Stomach smooth muscle (tissue), 2 donors: ENCODE results near the gene NOL4L.

Experiments
- H3K27ac ChIP-seq: one replicate; pipeline ENCODE4 v1.7.0; 2013; ENCODE audit warnings: mild to moderate bottlenecking, low read length, inconsistent platforms
- H3K27me3 ChIP-seq, 2 donors: one replicate each; pipeline ENCODE4 v1.7.0; 2013; ENCODE audit warnings: low read length in 2 of 2; ENCODE audit not compliant: insufficient read depth in 2 of 2, control insufficient read depth in 1 of 2
- H3K36me3 ChIP-seq, 2 donors: one replicate each; pipeline ENCODE4 v1.7.0; 2013; ENCODE audit warnings: low read length in 2 of 2; ENCODE audit not compliant: control insufficient read depth in 2 of 2, insufficient read depth in 2 of 2
- H3K4me1 ChIP-seq: one replicate; pipeline ENCODE4 v1.7.0; 2013; ENCODE audit warnings: low read length; ENCODE audit not compliant: control insufficient read depth, insufficient read depth
- H3K4me3 ChIP-seq, 2 donors: one replicate each; pipeline ENCODE4 v1.7.0; 2013; ENCODE audit warnings: low read length in 2 of 2
- H3K9ac ChIP-seq, 2 donors: one replicate each; pipeline ENCODE4 v1.7.0; 2013; ENCODE audit warnings: low read length in 2 of 2, mild to moderate bottlenecking in 1 of 2
- H3K9me3 ChIP-seq, 2 donors: one replicate each; pipeline ENCODE4 v1.7.0; 2013; ENCODE audit warnings: low read length in 2 of 2; ENCODE audit not compliant: control insufficient read depth in 2 of 2
- donor health status: healthy.
- donor health status: Pancreatic carcinoma.

Gene NOL4L

GRCh38 chr20:32484958-32485769 lies 100.0 kb downstream of the NOL4L start:
- no peaks in the 10 kb centered on the region for H3K36me3 ChIP-seq
- H3K27ac ChIP-seq, result peak overlapping the region; percentile 31
- no peaks in the 10 kb centered on the region for H3K27me3 ChIP-seq
- peaks cover 36% of the 10 kb centered on the region for H3K4me1 ChIP-seq
- no peaks in the 10 kb centered on the region for H3K9me3 ChIP-seq
- peak overlapping the region; percentile 71 to 75 for H3K4me3 ChIP-seq
- H3K9ac ChIP-seq, result peak overlapping the region in 1 of 2 donors; percentile 44

- H3K36me3 ChIP-seq, result no peaks in the 10 kb centered on the region
- H3K9ac ChIP-seq, result peak overlapping the region in 1 of 2 donors; percentile 53
- H3K4me1 ChIP-seq, result peaks cover 42% of the 10 kb centered on the region
- H3K27ac ChIP-seq, result peak overlapping the region; percentile 49
- no peaks in the 10 kb centered on the region for H3K9me3 ChIP-seq
- H3K4me3 ChIP-seq, result peak overlapping the region; percentile 71 to 75
- no peaks in the 10 kb centered on the region for H3K27me3 ChIP-seq
These were observed 100.7 kb downstream of the NOL4L start for GRCh38 chr20:32484225-32484957.

GRCh38 chr20:32483351-32484224 lies 101.5 kb downstream of the NOL4L start:
- H3K36me3 ChIP-seq, result no peaks in the 10 kb centered on the region
- H3K9me3 ChIP-seq, result no peaks in the 10 kb centered on the region
- H3K27ac ChIP-seq, result peak overlapping the region; percentile 49
- H3K4me3 ChIP-seq, result peak overlapping the region; percentile 66 to 75
- no peaks in the 10 kb centered on the region for H3K27me3 ChIP-seq
- H3K9ac ChIP-seq, result peak overlapping the region; percentile 21 to 53
- H3K4me1 ChIP-seq, result peaks cover 45% of the 10 kb centered on the region

- Histone ChIP-seq H3K36me3 (no peaks in the 10 kb centered on the region), H3K9me3 (no peaks in the 10 kb centered on the region), H3K4me3 (peak overlapping the region; percentile 62 to 79), H3K9ac (peak overlapping the region; percentile 62 to 68), H3K27ac (peak overlapping the region; percentile 56), H3K27me3 (no peaks in the 10 kb centered on the region), H3K4me1 (peaks cover 50% of the 10 kb centered on the region)
These were observed 102.5 kb downstream of the NOL4L start for GRCh38 chr20:32482442-32483261.

- H3K27me3 ChIP-seq, result no peaks in the 10 kb centered on the region
- H3K9me3 ChIP-seq, result no peaks in the 10 kb centered on the region
- peak overlapping the region; percentile 56 for H3K27ac ChIP-seq
- peaks cover 55% of the 10 kb centered on the region for H3K4me1 ChIP-seq
- peak overlapping the region; percentile 62 to 79 for H3K4me3 ChIP-seq
- H3K36me3 ChIP-seq, result no peaks in the 10 kb centered on the region
- H3K9ac ChIP-seq, result peak overlapping the region; percentile 62 to 68
These were observed 103.0 kb downstream of the NOL4L start for GRCh38 chr20:32482143-32482441.

GRCh38 chr20:32481311-32482142 lies 103.6 kb downstream of the NOL4L start:
- peak overlapping the region; percentile 56 for H3K27ac ChIP-seq
- peak overlapping the region; percentile 62 to 79 for H3K4me3 ChIP-seq
- no peaks in the 10 kb centered on the region for H3K36me3 ChIP-seq
- peaks cover 60% of the 10 kb centered on the region for H3K4me1 ChIP-seq
- peak overlapping the region; percentile 62 to 66 for H3K9ac ChIP-seq
- H3K27me3 ChIP-seq, result no peaks in the 10 kb centered on the region
- no peaks in the 10 kb centered on the region for H3K9me3 ChIP-seq

- peak overlapping the region; percentile 21 to 44 for H3K4me3 ChIP-seq
- H3K4me1 ChIP-seq, result peaks cover 70% of the 10 kb centered on the region
- no peaks in the 10 kb centered on the region for H3K36me3 ChIP-seq
These were observed 104.5 kb downstream of the NOL4L start for GRCh38 chr20:32480371-32481241.

GRCh38 chr20:32479697-32480171 lies 105.4 kb downstream of the NOL4L start:
- Histone ChIP-seq H3K4me3 (no peak overlapping the region), H3K9me3 (no peaks in the 10 kb centered on the region), H3K27me3 (no peaks in the 10 kb centered on the region), H3K4me1 (peaks cover 72% of the 10 kb centered on the region), H3K9ac (no peak overlapping the region), H3K36me3 (no peaks in the 10 kb centered on the region), H3K27ac (no peak overlapping the region)

More at GRCh38 chr20:32480371-32481241, 104.5 kb downstream of the NOL4L start:
- peak overlapping the region; percentile 56 for H3K27ac ChIP-seq
- H3K9me3 ChIP-seq, result no peaks in the 10 kb centered on the region
- peak overlapping the region in 1 of 2 donors; percentile 66 for H3K9ac ChIP-seq
- H3K27me3 ChIP-seq, result no peaks in the 10 kb centered on the region

GRCh38 chr20:32479012-32479411 lies 106.1 kb downstream of the NOL4L start:
- Histone ChIP-seq H3K27me3 (no peaks in the 10 kb centered on the region), H3K4me3 (no peak overlapping the region), H3K9ac (no peak overlapping the region), H3K4me1 (peaks cover 75% of the 10 kb centered on the region), H3K36me3 (no peaks in the 10 kb centered on the region), H3K27ac (no peak overlapping the region), H3K9me3 (no peaks in the 10 kb centered on the region)
